Astrocyte (in vitro differentiated cells and primary cell): Measurements from ENCODE around the gene NIPSNAP2.

Experiments
- EZH2 ChIP-seq: IDR thresholded peaks from 2 replicates; pipeline ENCODE4 v1.6.1; 2012; ENCODE audit warnings: mild to moderate bottlenecking, low read length, inconsistent platforms; ENCODE audit not compliant: insufficient read depth
- TF ChIP-seq, protein P1 (sequence below): IDR thresholded peaks from 2 replicates; pipeline ENCODE4 v1.5.1; 2011; ENCODE audit warnings: low read depth, mild to moderate bottlenecking, inconsistent platforms, low read length, moderate library complexity; ENCODE audit not compliant: insufficient read depth

DNA sequence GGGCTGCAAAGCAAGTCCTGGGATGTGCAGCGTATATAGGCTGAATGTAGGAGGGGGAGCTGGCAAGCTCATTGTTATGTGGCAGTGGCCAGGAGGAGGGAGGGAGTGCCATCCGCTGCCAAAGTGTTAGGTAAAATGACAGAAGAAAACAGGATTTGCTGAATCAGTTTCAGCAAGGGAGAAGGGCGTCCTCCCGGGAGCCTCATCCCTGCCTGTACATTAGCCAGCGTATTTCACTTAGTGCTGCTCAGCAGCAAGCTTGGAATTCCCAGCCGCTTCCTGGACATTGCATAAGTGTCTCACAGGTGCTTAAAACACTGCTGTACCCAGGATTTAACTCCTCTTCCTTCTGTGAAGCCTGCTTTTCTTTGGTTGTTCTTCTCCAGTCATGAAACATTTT lies 2.5 kb downstream of the NIPSNAP2 start:
- TF ChIP-seq EZH2: no peak
- TF ChIP-seq, protein P1, sequence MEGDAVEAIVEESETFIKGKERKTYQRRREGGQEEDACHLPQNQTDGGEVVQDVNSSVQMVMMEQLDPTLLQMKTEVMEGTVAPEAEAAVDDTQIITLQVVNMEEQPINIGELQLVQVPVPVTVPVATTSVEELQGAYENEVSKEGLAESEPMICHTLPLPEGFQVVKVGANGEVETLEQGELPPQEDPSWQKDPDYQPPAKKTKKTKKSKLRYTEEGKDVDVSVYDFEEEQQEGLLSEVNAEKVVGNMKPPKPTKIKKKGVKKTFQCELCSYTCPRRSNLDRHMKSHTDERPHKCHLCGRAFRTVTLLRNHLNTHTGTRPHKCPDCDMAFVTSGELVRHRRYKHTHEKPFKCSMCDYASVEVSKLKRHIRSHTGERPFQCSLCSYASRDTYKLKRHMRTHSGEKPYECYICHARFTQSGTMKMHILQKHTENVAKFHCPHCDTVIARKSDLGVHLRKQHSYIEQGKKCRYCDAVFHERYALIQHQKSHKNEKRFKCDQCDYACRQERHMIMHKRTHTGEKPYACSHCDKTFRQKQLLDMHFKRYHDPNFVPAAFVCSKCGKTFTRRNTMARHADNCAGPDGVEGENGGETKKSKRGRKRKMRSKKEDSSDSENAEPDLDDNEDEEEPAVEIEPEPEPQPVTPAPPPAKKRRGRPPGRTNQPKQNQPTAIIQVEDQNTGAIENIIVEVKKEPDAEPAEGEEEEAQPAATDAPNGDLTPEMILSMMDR: no peak
